ENCODE measurements around the gene SPN. TPM values are rescaled to one million over a fixed set of nuclear protein-coding genes. Genes with fewer than 3 reads are reported as not detected.
A peak's percentile ranks its signal among the peaks of the same experiment; 100 is the strongest.
"Not testable (repeated sequence)": the region's sequence is repeated elsewhere in the genome, so short reads cannot be mapped to it uniquely, and the experiment has no call there.

SPN gene
- total RNA-seq, 1 experiment from 2014 or later, result 0.10 TPM

DNA sequence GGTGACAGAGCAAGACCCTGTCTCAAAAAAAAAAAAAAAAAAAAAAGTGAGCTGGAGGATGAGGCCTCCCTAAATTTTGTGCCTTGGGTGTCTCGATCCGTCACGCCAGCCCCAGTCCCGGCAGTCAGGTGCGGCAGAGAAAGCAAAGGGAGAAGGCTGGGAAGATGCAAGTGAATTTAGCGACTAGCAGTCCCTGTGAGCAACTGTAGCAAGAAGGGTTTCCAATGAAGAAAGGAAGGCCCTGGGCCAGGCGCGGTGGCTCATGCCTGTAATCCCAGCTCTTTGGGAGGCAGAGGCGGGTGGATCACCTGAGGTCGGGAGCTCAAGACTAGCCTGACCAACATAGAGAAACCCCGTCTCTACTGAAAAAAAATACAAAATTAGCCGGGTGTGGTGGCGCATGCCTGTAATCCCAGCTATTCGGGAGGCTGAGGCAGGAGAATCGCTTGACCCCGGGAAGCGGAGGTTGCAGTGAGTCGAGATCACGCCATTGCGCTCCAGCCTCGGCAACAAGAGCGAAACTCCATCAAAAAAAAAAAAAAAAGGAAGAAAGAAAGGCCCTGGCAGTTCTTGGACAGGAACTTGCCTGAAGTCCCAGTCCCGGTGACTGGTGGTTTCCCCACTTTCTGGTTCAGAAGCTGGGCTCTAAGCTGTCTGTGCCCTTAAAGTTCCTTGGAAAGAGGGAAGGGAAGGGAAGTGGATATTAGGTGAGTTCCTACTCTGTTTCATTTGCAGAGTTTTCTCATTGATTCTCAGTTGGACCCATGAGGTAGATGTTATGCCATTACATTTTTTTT, 14.1 kb downstream of the SPN start:
- DNase-seq (ENCODE audit: low spot score), result no peak

DNA sequence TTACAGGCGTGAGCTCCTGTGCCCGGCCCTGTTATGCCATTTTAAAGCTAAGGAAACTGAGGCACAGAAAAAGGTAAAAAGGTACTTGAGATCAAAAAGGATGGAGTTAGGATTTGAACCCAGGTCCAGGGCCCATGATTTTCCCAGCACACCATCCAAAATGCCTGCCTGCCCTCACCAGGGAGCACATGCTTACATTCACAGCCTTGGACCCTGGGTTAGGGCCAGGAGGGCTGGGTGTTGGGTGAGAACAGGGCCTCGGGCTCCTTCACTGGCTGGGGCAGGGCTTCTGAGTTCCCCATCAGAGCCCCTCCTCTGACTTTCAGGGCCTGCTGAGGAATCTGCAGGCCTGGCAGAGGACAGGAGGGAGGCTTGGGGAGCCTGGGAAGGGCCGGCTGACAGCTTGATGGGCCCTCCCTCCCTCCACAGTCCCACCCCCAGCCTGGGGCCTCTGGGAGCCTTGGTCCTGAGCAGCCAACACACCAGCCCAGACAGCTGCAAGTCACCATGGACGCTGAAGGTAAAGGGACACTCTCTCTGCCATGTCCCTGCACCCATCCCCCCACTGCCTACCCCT, 15.7 kb downstream of the SPN start, which contains the start of gene QPRT:
TSS of gene QPRT (plus strand) at position 490 of the 577 bp plus-strand sequence. CDS start at position 508, 18 bp downstream.
- peak; percentile 23 for DNase-seq (ENCODE audit: low spot score)

GRCh38 chr16:29680180-29680598, 17.1 kb downstream of the SPN start:
- peak; percentile 64 for DNase-seq (ENCODE audit: low spot score)

DNA sequence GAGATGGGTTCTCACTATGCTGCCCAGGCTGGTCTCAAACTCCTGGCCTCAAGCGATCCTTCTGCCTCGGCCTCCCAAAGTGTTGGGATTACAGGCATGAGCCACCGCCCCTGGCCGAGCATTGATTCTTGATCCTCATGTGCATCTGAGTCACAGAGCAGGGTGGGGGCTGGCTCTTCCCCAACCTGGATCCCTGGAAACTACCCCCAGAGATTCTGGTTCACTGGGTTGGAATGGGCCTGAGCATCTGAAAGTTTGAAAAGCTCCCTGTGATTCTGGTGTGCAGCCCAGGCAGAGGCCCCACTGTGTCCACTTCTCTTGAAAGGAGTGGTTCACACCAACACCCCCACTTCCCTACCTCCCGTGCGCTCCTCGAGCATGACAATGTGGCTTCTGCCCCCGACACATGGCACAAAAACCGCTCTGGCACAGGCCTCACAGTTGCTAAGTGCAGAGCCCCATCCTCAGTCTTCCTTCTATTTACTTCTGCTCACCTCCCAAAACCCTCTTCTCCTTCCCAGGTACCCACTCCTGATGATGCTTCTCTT, 20.6 kb downstream of the SPN start:
- DNase-seq (ENCODE audit: low spot score), result no peak

DNA sequence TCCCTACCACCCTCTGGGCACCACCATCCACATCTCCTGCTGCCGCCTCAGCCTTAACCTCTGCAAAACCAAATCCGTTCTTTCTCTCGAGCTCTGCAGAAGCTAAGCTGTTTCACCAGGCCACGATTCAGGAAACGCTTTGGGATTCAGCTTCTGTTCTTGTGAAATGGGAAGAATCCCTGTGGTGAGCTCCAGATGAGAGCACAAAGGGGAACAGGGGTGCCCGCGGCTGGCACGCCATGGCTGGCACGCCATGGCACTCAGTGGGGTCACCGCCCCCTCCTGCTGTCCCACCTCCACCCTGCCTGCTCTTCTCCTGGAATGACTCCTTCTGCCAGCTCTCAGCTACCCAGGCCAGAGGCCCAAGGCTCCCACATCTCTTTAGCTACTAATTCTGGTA, 21.6 kb downstream of the SPN start:
- no peak for DNase-seq (ENCODE audit: low spot score)

DNA sequence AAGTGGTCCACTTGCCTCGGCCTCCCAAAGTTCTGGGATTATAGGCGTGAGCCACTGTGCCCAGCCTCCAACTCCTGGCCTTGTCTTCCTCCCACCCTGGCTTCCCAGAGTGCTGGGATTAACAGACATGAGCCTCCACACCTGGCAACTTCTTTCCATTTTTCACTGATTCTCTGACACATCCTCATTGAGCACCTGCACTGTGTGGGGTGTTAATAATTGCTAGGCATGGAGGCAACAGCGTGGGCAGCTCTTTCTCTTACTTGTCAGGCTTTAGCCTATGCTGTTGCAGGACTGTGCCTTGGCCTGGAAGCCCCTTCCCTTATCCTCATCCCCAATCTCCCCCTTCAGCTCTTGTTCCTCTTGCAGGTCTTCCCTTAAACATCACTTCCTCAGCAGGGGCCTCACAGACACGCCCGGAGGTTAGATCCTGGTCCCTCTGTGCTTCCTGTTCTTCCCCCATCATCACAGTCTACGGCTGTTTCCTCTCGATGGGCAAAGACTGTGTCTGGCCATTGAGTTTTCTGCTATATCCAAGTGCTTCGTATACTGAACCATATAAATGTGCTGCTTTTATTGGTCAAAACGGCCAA, 23.8 kb downstream of the SPN start:
- no peak for DNase-seq (ENCODE audit: low spot score)

DNA sequence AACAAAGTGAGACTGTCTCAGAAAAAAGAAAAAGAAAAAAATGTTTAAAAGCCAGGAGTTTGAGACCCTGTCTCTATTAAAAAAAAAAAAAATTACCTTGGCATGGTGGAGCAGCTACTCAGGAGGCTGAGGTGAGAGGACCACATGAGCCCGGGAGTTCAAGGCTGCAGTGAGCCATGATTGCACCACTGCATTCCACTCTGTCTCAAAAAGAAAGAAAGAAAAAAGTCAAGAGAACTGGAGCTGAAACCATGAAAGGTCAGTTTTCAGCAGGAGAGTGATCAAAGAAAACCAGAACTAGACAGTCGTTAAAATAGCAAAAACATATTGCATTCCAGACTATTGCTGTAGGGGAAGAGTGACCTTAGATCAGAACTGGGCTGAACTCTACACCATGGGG, 24.7 kb downstream of the SPN start:
- no peak for DNase-seq (ENCODE audit: low spot score)

DNA sequence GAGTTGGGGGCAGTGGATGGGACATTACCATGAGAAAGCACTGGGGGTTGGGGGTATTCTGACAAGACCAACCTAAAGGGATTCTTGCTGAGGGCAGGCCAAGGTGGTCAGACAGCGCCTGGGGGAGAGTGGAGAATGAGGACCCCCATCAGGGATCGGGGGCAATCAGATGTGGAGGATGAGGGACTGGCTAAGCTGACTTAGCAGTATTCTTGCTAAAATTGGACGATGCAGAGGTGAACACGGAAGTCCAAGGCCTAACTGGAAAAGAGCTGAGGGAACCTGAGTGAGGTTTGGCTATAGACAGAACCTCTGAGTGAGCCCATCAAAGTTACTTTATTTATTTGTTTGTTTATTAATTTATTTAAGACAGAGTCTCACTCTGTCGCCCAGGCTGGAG, 25.1 kb downstream of the SPN start:
- DNase-seq (ENCODE audit: low spot score), result no peak

GRCh38 chr16:29689490-29690351, 26.7 kb downstream of the SPN start:
- DNase-seq (ENCODE audit: low spot score), result not testable (repeated sequence)

- DNase-seq (ENCODE audit: low spot score), result not testable (repeated sequence)
These were observed 29.6 kb downstream of the SPN start for GRCh38 chr16:29692606-29693005.

GRCh38 chr16:29694384-29695195, 31.5 kb downstream of the SPN start:
- DNase-seq (ENCODE audit: low spot score), result no peak

DNA sequence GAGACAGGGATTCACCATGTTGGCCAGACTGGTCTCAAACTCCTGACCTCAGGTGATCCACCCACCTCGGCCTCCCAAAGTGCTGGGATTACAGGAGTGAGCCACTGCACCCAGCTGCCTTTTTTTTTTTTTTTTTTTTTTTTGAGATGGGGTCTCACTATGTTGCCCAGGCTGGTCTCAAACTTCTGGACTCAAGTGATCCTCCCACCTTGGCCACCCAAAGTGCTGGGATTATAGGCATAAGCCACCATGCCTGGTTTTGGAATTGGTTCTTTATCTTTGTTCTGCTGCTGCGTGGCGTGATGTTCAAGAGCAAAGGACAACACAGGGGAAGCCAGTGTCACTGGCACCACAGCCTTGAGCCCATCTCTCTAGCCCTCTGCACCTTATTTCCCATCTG, 32.6 kb downstream of the SPN start:
- not testable (repeated sequence) for DNase-seq (ENCODE audit: low spot score)

GRCh38 chr16:29696881-29697331, 33.9 kb downstream of the SPN start:
- DNase-seq (ENCODE audit: low spot score), result no peak

DNA sequence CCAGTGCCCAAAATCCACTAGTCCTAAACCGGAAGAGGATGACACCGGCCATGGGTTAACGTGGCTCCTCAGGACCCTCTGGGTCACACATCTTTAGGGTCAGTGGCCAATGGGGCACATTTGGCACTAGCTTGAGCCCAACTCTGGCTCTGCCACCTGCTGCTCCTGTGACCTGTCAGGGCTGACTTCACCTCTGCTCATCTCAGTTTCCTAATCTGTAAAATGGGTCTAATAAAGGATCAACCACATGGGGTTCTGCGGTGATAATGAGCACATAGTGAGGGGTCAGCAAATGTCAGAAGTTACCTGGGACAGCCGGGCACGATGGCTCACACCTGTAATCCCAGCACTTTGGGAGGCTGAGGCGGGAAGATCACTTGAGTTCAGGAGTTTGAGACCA, 34.3 kb downstream of the SPN start:
- no peak for DNase-seq (ENCODE audit: low spot score)

- no peak for DNase-seq (ENCODE audit: low spot score)
These were observed 35.0 kb downstream of the SPN start for GRCh38 chr16:29698042-29698441.

GRCh38 chr16:29698484-29699323, 35.7 kb downstream of the SPN start:
- DNase-seq (ENCODE audit: low spot score), result no peak

GRCh38 chr16:29699324-29700219, 36.5 kb downstream of the SPN start:
- no peak for DNase-seq (ENCODE audit: low spot score)

GRCh38 chr16:29700253-29700987, 37.4 kb downstream of the SPN start:
- peak; percentile 90 for DNase-seq (ENCODE audit: low spot score)

Measured in HT-29 (cell line).